OCI-M2 (cell line): Measurements from ENCODE around the gene CASKIN1.

Source experiments
- DNase-seq: peaks from one replicate; lab custom pipeline; 2025; ENCODE audit not compliant: unreplicated experiment; lab: John Stamatoyannopoulos, UW

Gene CASKIN1

GRCh38 chr16:2233872-2234812 lies 37.7 kb upstream of the CASKIN1 start:
- no peak for DNase-seq

GRCh38 chr16:2233046-2233775 lies 36.8 kb upstream of the CASKIN1 start:
- no peak for DNase-seq

GRCh38 chr16:2232094-2232990 lies 35.9 kb upstream of the CASKIN1 start:
- no peak for DNase-seq

GRCh38 chr16:2231016-2231931 lies 34.9 kb upstream of the CASKIN1 start:
- DNase-seq, result no peak

- DNase-seq, result no peak
These were observed 34.0 kb upstream of the CASKIN1 start for GRCh38 chr16:2230376-2230775.

GRCh38 chr16:2229632-2230250 lies 33.3 kb upstream of the CASKIN1 start:
- no peak for DNase-seq

- no peak for DNase-seq
These were observed 32.7 kb upstream of the CASKIN1 start for GRCh38 chr16:2229091-2229490.

- DNase-seq, result no peak
These were observed 31.9 kb upstream of the CASKIN1 start for GRCh38 chr16:2228161-2228824.

- DNase-seq, result no peak
These were observed 30.5 kb upstream of the CASKIN1 start for GRCh38 chr16:2226918-2227317.

- DNase-seq, result no peak
These were observed 29.9 kb upstream of the CASKIN1 start for GRCh38 chr16:2226245-2226793.

- no peak for DNase-seq
These were observed 27.6 kb upstream of the CASKIN1 start for GRCh38 chr16:2223942-2224486.

GRCh38 chr16:2223221-2223941 lies 27.0 kb upstream of the CASKIN1 start, which contains the start of gene E4F1:
E4F1 (plus strand) TSS chr16:2223591; CDS start chr16:2223614, 23 bp downstream.
- peak; percentile 66 for DNase-seq

GRCh38 chr16:2216330-2216729 lies 19.9 kb upstream of the CASKIN1 start:
- no peak for DNase-seq

GRCh38 chr16:2214719-2214968 lies 18.2 kb upstream of the CASKIN1 start, which contains the start of gene PGP:
PGP (minus strand) TSS chr16:2214840; CDS start chr16:2214777, 63 bp downstream.
- no peak for DNase-seq

GRCh38 chr16:2213817-2214718 lies 17.7 kb upstream of the CASKIN1 start:
- no peak for DNase-seq

GRCh38 chr16:2212362-2213324 lies 16.2 kb upstream of the CASKIN1 start:
- no peak for DNase-seq
